Psoas muscle (tissue), 8 donors: ENCODE results near the gene HEXIM2. TPM values are rescaled to one million over a fixed set of nuclear protein-coding genes. Genes with fewer than 3 reads are reported as not detected.
A peak's percentile ranks its signal among the peaks of the same experiment; 100 is the strongest.

Source experiments
- ATAC-seq, 4 donors: fragments of 200-7000 bp; cut with Tn5 transposase; one replicate each; pipeline ENCODE4 v1.9.1; 2020; ENCODE audit warnings: moderate library complexity in 3 of 4, mild to moderate bottlenecking in 2 of 4
- DNase-seq, 2 donors: peaks; one replicate each; pipeline ENCODE4 v3.0.0-alpha.2; 2020
- H3K27ac ChIP-seq: fragments of 200-600 bp; one replicate; pipeline ENCODE4 v1.8.0; 2022
- H3K27me3 ChIP-seq, 3 donors: fragments of 200-600 bp in 1 of 3; one replicate each; pipeline versions ENCODE4 v1.6.1 to v1.8.0; 2013 to 2022; ENCODE audit warnings: low read length in 2 of 3, mild to moderate bottlenecking in 2 of 3, moderate library complexity in 1 of 3; ENCODE audit not compliant: insufficient read depth in 3 of 3
- H3K36me3 ChIP-seq, 2 donors: fragments of 200-600 bp in 1 of 2; one replicate each; pipeline versions ENCODE4 v1.6.1 to v1.8.0; 2013 to 2022; ENCODE audit warnings: low read depth in 1 of 2, mild to moderate bottlenecking in 1 of 2, moderate library complexity in 1 of 2; ENCODE audit not compliant: insufficient read depth in 1 of 2
- H3K4me1 ChIP-seq: fragments of 200-600 bp; one replicate; pipeline ENCODE4 v1.8.0; 2022
- H3K4me3 ChIP-seq: fragments of 200-600 bp; one replicate; pipeline ENCODE4 v1.8.0; 2022; ENCODE audit warnings: mild to moderate bottlenecking
- H3K9me3 ChIP-seq: fragments of 200-600 bp; one replicate; pipeline ENCODE4 v1.8.0; 2022
- whole genome bisulfite sequencing, 3 donors: extraction: QIAGEN DNeasy Blood & Tissue Kit; methylation state at CpG; one replicate each; pipeline versions ENCODE4 v1.1.6 to v1.1.7; 2013; 5-methylcytosine and 5-hydroxymethylcytosine counted together
- intact Hi-C, 2 donors: fragments of 100-400 bp; cut with DNase I; formaldehyde crosslinking; loops; one replicate each; pipeline versions ENCODE4 v1.11.0 to v1.14.2; 2022
- long read RNA-seq, 2 donors: library from polyadenylated mRNA; unstranded; transcript quantifications; one replicate each; pipeline ENCODE4 v2.0.0, GENCODE V29; 2021
- polyA plus RNA-seq, 3 donors: library from polyadenylated mRNA; stranded (reverse); fragments of 200-250 nt; gene quantifications; one replicate each; pipeline ENCODE4 v1.2.3, GENCODE V29; 2013
- total RNA-seq, 4 donors: library from RNA; stranded (reverse); fragmentation: NEBNext Ultra II Directional in 2 of 4; extraction: Animal tissue kit (Norgen Biotek cat#: 25700) in 2 of 4; gene quantifications; one replicate each; pipeline versions ENCODE4 v1.2.1 to v1.2.4, GENCODE V29; 2021 to 2023
- TF ChIP-seq, protein P1 (sequence below): fragments of 200-600 bp; IDR thresholded peaks from one replicate; pipeline ENCODE4 v1.8.0; 2022; ENCODE audit warnings: antibody characterized with exemption
- donor health status: healthy with polysubstance abuse.
- donor health status: DM: no; HTN: no; CAD: no; lungs with moderate emphysema.
- donor health status: Bipolar disorder and iron deficiency.
- donor health status: healthy.
- donor health status: DM: yes; HTN: yes; CAD: no.
- donor health status: DM: no; HTN: no; CAD: no.
- donor health status: DM: no; HTN: no; CAD: no.
- donor health status: DM: yes; HTN: yes; CAD: no.

HEXIM2 gene
- 10 to 100 TPM; 13.7 to 47.1 (median 33.4) TPM for total RNA-seq
- polyA plus RNA-seq = 10 to 100 TPM in 2 of 3 donors, 1 to 10 TPM in 1; 8.2 to 69.5 (median 62.7) TPM
- long read RNA-seq, donor 1, transcript HEXIM2-202 (3 exons, 803 nt) = major isoform, 20 of 42 reads
- long read RNA-seq, donor 1, transcript HEXIM2-201 (4 exons, 1,528 nt) = minor isoform, 12 of 42 reads
- long read RNA-seq, donor 1, partial matches to known transcripts = 1 of 42 reads
- long read RNA-seq, donor 1, other reads (novel, unspliced or antisense) = 7 of 42 reads
- long read RNA-seq, donor 2, transcript HEXIM2-202 (3 exons, 803 nt) = major isoform, 32 of 58 reads
- long read RNA-seq, donor 2, transcript HEXIM2-201 (4 exons, 1,528 nt) = minor isoform, 10 of 58 reads
- long read RNA-seq, donor 2, partial matches to known transcripts = 4 of 58 reads
- long read RNA-seq, donor 2, other reads (novel, unspliced or antisense) = 10 of 58 reads

DNA sequence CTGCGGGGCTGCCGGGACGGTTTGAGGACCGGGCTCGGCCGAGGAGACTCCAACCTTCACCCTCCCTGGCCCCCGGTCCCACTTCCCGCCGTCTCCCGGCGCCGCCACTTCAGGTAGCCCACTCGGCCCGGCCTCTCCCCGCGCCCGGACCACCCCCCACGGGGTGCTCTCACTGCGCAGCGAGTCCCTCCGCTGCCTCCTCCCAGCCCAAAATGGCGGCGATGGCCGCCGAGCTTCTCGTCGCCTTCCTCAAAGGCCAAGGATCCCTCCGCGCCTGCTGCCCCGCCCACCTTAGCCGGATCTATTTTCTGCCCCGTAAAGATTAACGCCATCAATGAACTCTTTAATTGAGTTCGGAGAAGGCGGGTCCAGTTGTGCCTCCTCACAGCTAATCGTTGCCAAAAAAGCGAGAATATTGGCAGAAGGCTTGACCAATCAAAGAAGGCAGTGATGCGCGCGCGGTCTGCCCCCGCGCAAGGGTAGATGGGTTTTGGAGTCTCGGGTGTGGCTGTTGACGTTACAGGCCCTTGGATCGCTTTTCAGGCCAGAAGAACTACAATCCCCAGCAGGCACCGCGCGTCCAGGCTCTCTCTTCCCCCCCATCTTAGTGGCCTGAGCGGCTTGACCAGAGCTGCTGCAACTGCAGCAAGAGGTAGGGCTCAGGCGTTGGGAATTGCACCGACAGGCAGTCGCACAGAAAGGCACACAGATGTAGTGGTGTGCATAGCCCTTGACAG is at the start of gene HEXIM2:
HEXIM2 (plus strand) TSS at position 588 of the 737 bp plus-strand sequence. CDS start 919 bp downstream, outside the sequence.
- Histone ChIP-seq H3K4me1 (peaks cover 40% of the 10 kb centered on the region), H3K9me3 (no peaks in the 10 kb centered on the region), H3K27ac (peak within 1 kb of the TSS; percentile 100), H3K4me3 (peak within 1 kb of the TSS; percentile 82), H3K27me3 (no peaks in the 10 kb centered on the region), H3K36me3 (peaks cover 0 to 36% of the 10 kb centered on the region in 2 donors)
- 0% methylated on average over 46 to 53 of the region's 53 CpGs for WGBS, 3 donors
- peak; percentile 97 to 99 for DNase-seq
- ATAC-seq = peak; percentile 90 to 96 (median 93)
- TF ChIP-seq, protein P1, sequence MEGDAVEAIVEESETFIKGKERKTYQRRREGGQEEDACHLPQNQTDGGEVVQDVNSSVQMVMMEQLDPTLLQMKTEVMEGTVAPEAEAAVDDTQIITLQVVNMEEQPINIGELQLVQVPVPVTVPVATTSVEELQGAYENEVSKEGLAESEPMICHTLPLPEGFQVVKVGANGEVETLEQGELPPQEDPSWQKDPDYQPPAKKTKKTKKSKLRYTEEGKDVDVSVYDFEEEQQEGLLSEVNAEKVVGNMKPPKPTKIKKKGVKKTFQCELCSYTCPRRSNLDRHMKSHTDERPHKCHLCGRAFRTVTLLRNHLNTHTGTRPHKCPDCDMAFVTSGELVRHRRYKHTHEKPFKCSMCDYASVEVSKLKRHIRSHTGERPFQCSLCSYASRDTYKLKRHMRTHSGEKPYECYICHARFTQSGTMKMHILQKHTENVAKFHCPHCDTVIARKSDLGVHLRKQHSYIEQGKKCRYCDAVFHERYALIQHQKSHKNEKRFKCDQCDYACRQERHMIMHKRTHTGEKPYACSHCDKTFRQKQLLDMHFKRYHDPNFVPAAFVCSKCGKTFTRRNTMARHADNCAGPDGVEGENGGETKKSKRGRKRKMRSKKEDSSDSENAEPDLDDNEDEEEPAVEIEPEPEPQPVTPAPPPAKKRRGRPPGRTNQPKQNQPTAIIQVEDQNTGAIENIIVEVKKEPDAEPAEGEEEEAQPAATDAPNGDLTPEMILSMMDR = no peak
- intact Hi-C loops = loop anchor here (1.0 kb wide), 1 partner anchor 12 kb away; no protein-coding TSS in a partner anchor

- Histone ChIP-seq H3K36me3 (peaks cover 0 to 27% of the 10 kb centered on the region in 2 donors), H3K9me3 (no peaks in the 10 kb centered on the region), H3K27me3 (no peaks in the 10 kb centered on the region), H3K4me3 (no peak overlapping the region), H3K27ac (peak overlapping the region; percentile 85), H3K4me1 (peaks cover 39% of the 10 kb centered on the region)
- DNase-seq (peak in 1 of 2 donors; percentile 12), ATAC-seq (no peak)
- TF ChIP-seq, protein P1 = no peak
- 89 to 94% (median 89%) methylated on average over 22 to 23 of the region's 23 CpGs for WGBS, 3 donors
- intact Hi-C loops = no loop called here
Measured at GRCh38 chr17:45112559-45113423, 48.9 kb upstream of the HEXIM2 start.

DNA sequence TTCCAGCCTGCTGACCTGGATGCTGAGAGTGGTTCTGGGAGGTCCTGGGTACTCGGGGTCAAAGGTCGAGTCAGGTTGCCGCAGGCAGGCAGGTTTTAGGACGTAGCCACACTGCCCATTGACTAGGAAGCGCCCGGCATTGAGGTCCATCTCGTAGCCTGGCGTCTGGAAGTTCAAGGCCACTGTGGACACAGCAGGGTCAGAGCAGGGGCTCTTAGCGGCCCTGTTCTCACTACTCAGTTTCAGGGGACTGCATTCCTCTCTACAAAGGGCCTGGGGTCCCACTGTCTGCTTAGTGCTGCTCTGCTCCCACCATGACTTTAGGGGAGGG is 48.3 kb upstream of the HEXIM2 start:
- WGBS, 3 donors = 88 to 94% (median 92%) methylated on average over 9 of the region's 9 CpGs
- intact Hi-C loops = no loop called here
- Histone ChIP-seq H3K27me3 (no peaks in the 10 kb centered on the region), H3K27ac (peak overlapping the region; percentile 6), H3K9me3 (no peaks in the 10 kb centered on the region), H3K4me3 (no peak overlapping the region), H3K4me1 (peaks cover 38% of the 10 kb centered on the region), H3K36me3 (peaks cover 0 to 21% of the 10 kb centered on the region in 2 donors)
- no peak for DNase-seq
- ATAC-seq = no peak
- TF ChIP-seq, protein P1 = no peak

DNA sequence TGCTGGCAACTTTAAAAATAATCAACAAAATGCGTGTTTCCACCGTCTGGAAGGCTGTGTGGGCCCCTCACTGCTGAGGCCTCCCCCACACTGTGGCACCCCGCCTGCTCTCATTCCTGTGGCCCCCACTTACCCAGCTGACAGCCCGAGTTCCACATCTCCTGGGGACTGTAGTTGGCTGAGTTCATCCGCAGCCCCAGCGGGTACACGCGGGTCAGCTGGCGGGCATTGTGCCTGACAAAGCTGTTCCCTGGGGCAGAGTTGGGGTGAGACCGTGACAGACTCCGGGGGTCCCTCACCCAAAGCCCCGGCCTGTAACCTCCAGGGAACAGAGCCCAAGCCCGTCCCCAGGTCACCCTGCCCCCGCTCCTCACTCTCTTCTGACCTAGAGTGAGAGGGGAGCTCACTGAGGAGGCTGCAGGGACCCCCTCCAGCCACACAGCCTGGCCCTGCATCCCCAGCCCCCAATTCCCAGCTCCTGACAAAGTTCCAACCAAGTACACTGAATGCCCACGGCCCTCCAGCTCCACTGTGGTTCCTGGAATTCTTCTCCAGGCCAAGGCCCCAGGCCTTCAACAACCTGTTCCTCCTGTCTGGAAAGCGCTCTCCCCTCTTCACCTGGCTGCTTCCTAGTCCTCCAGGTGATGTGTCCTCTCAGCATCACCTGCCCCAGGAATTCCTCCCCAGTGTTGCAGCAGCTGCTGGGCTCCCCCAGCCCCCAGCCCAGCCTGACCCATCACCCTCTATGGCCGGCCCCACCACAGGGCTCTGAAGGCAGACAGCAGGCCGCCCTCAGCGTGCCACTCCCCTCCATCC is 47.4 kb upstream of the HEXIM2 start:
- H3K4me1 ChIP-seq = peaks cover 29% of the 10 kb centered on the region
- H3K36me3 ChIP-seq = peaks cover 0 to 20% of the 10 kb centered on the region in 2 donors
- DNase-seq (peak in 1 of 2 donors; percentile 10), ATAC-seq (no peak)
- H3K4me3 ChIP-seq = no peak overlapping the region
- H3K27ac ChIP-seq = no peak overlapping the region
- 78 to 82% (median 81%) methylated on average over 15 to 19 of the region's 19 CpGs for WGBS, 3 donors
- H3K27me3 ChIP-seq = no peaks in the 10 kb centered on the region
- intact Hi-C loops = no loop called here
- no peaks in the 10 kb centered on the region for H3K9me3 ChIP-seq
- TF ChIP-seq, protein P1 = no peak
